ENCODE results near the gene HMX1. TPM values are rescaled to one million over a fixed set of nuclear protein-coding genes. Genes with fewer than 3 reads are reported as not detected.

The HMX1 gene
- total and polyA plus RNA-seq, 2 donors (not counting 1 experiment from before 2014, with no cell fraction given), result not detected

DNA sequence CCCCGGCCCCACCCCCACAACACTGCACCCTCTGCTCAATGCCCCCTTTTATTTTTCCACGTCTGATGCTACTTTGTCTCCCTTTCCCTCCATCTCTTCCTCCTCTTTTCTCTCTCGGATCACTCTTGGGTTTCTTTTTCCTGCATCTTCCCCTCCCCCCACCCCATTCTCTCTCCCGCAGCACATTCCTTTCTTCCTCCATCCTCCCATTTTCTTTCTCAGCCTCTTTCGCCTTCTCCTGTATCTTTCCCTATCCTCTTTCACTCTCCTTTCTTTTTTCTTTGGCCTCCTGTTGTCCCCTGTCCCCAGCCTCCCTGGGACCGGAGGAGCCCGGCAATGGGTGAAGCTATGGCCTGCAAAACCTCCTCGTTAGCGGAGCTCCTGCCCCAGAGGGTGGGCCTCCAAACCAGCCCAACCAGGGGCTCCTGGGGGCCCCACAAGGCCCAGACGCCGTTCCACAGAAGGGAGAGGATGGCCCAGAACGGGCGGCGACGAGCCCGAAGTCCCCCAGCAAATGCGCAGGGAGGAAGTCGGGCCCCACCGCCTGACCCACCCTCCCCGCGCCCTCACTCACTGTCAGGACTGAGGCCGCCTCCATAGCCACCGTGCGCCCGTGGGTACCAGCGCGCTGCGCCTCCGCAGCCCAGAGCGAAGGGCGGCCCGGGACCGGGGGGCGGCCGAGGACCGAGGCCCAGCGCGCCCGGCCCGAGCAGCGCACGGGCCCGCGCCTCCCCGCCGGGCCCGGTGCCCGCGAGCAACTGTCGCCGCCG lies 807 bp downstream of the HMX1 start:
- TF ChIP-seq, protein P1, sequence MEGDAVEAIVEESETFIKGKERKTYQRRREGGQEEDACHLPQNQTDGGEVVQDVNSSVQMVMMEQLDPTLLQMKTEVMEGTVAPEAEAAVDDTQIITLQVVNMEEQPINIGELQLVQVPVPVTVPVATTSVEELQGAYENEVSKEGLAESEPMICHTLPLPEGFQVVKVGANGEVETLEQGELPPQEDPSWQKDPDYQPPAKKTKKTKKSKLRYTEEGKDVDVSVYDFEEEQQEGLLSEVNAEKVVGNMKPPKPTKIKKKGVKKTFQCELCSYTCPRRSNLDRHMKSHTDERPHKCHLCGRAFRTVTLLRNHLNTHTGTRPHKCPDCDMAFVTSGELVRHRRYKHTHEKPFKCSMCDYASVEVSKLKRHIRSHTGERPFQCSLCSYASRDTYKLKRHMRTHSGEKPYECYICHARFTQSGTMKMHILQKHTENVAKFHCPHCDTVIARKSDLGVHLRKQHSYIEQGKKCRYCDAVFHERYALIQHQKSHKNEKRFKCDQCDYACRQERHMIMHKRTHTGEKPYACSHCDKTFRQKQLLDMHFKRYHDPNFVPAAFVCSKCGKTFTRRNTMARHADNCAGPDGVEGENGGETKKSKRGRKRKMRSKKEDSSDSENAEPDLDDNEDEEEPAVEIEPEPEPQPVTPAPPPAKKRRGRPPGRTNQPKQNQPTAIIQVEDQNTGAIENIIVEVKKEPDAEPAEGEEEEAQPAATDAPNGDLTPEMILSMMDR (IDR thresholded peaks at IDR 0.05), result no peak
- TF ChIP-seq EZH2 (IDR thresholded peaks at IDR 0.05; ENCODE audit: borderline replicate concordance, insufficient read depth, low read depth, low read length, poor library complexity, severe bottlenecking), result no peak
- no peak overlapping the region for H3K27ac ChIP-seq (ENCODE audit: low read length in 2 of 2)
- H3K4me1 Mint-ChIP-seq, result peaks cover 2% of the 10 kb centered on the region
- H3K36me3 ChIP-seq (replicated peaks in 1 of 2; ENCODE audit: control extremely low read depth in 1 of 2, control insufficient read depth in 1 of 2, extremely low read depth in 1 of 2, insufficient read depth in 2 of 2, low read length in 1 of 2), result no peaks in the 10 kb centered on the region
- ATAC-seq (ENCODE audit: low read depth) (no peak), DNase-seq (no peak)
- H3K4me2 ChIP-seq (replicated peaks; ENCODE audit: low read depth, low read length, poor library complexity, severe bottlenecking), result no peak overlapping the region
- H4K20me1 ChIP-seq (ENCODE audit: control insufficient read depth, insufficient read depth, low read length, poor library complexity, severe bottlenecking), result no peaks in the 10 kb centered on the region
- no peak overlapping the region for H3K4me3 ChIP-seq (ENCODE audit: control extremely low read depth in 1 of 5, extremely low read depth in 1 of 5, insufficient read depth in 1 of 5, low read depth in 2 of 5, low read length in 4 of 5)
- no peaks in the 10 kb centered on the region for H3K4me1 ChIP-seq (ENCODE audit: control insufficient read depth in 2 of 2, insufficient read depth in 2 of 2, low read length in 2 of 2)
- no peaks in the 10 kb centered on the region for H3K9me3 Mint-ChIP-seq (ENCODE audit: insufficient read depth)
- H3K27me3 Mint-ChIP-seq, result peaks cover 50% of the 10 kb centered on the region
- CTCF ChIA-PET, result no interaction called here
- peaks cover 0 to 66% (median 9%) of the 10 kb centered on the region in 4 experiments for H3K27me3 ChIP-seq (replicated peaks in 1 of 4; ENCODE audit: control extremely low read depth in 1 of 4, control insufficient read depth in 3 of 4, insufficient read depth in 4 of 4, low read length in 3 of 4)
- POLR2A ChIA-PET, result no interaction called here
- H3K9ac ChIP-seq (ENCODE audit: low read length), result no peak overlapping the region
- H3K27ac Mint-ChIP-seq, result no peak overlapping the region
- no peak overlapping the region for H2AFZ ChIP-seq (ENCODE audit: insufficient read depth, low read depth, low read length, poor library complexity, severe bottlenecking)
- H3K4me3 Mint-ChIP-seq, result no peak overlapping the region
- 8% methylated on average over 51 of the region's 52 CpGs for WGBS (ENCODE audit: insufficient coverage)
- intact Hi-C loops (cut with micrococcal nuclease), result no loop called here
- no peaks in the 10 kb centered on the region for H3K79me2 ChIP-seq (ENCODE audit: control insufficient read depth, insufficient read depth, low read length)
- peaks cover 0 to 38% (median 0%) of the 10 kb centered on the region in 3 donors for H3K9me3 ChIP-seq (ENCODE audit: control extremely low read depth in 1 of 3, control insufficient read depth in 2 of 3, insufficient read depth in 1 of 3, low read length in 2 of 3)

DNA sequence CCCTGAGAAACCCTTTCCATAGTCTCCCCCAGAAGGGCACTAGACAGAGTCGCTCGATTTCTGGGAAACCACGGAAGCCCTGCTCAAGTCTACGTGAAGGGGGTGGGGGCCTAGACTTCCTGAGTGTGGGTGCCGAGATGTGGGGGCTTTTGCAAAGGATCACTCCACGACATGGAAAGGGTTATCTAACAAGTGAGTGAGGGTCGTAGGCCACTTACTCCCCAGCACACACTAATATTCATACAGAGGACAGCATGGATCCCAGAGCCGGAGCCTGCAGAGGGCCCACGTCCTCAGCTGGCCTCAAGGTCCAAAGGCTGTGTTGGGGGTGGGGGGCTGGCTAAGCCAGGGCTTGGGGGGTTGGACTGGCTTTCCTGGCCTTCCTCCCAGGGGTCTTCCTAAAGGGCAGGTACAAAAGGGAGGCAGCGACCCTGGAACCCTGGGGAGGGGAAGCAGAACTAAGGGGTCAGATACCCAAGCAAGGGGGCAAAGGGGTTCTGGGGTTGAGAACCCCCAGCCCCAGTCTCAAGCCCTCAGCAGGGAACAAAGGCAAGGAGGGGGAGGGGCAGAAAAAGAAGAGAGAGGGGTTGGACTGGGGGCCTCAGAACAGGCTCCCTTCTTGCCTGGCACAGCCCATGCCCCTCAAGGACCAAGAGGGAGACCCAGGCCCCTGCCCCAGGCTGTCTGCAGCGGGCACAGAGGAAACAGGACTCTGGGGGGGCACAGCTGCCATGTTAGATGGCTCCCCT lies 1.6 kb downstream of the HMX1 start:
- H3K4me1 ChIP-seq (ENCODE audit: control insufficient read depth in 2 of 2, insufficient read depth in 2 of 2, low read length in 2 of 2), result no peaks in the 10 kb centered on the region
- Mint-ChIP-seq H3K9me3 (ENCODE audit: insufficient read depth) (no peaks in the 10 kb centered on the region), H3K27me3 (peaks cover 43% of the 10 kb centered on the region), H3K27ac (no peak overlapping the region), H3K4me3 (no peak overlapping the region), H3K4me1 (peaks cover 2% of the 10 kb centered on the region)
- H4K20me1 ChIP-seq (ENCODE audit: control insufficient read depth, insufficient read depth, low read length, poor library complexity, severe bottlenecking), result no peaks in the 10 kb centered on the region
- POLR2A ChIA-PET, result no interaction called here
- no peak for DNase-seq
- H3K9ac ChIP-seq (ENCODE audit: low read length), result no peak overlapping the region
- H2AFZ ChIP-seq (ENCODE audit: insufficient read depth, low read depth, low read length, poor library complexity, severe bottlenecking), result no peak overlapping the region
- no peaks in the 10 kb centered on the region for H3K36me3 ChIP-seq (replicated peaks in 1 of 2; ENCODE audit: control extremely low read depth in 1 of 2, control insufficient read depth in 1 of 2, extremely low read depth in 1 of 2, insufficient read depth in 2 of 2, low read length in 1 of 2)
- ATAC-seq (ENCODE audit: low read depth), result no peak
- H3K27ac ChIP-seq (ENCODE audit: low read length in 2 of 2), result no peak overlapping the region
- 12% methylated on average over 4 of the region's 11 CpGs for WGBS (ENCODE audit: insufficient coverage)
- H3K9me3 ChIP-seq (ENCODE audit: control extremely low read depth in 1 of 3, control insufficient read depth in 2 of 3, insufficient read depth in 1 of 3, low read length in 2 of 3), result peaks cover 0 to 36% (median 0%) of the 10 kb centered on the region in 3 donors
- CTCF ChIA-PET, result no interaction called here
- no peak overlapping the region for H3K4me2 ChIP-seq (replicated peaks; ENCODE audit: low read depth, low read length, poor library complexity, severe bottlenecking)
- intact Hi-C loops (cut with micrococcal nuclease), result no loop called here
- no peak for TF ChIP-seq EZH2 (IDR thresholded peaks at IDR 0.05; ENCODE audit: borderline replicate concordance, insufficient read depth, low read depth, low read length, poor library complexity, severe bottlenecking)
- TF ChIP-seq, protein P1 (IDR thresholded peaks at IDR 0.05), result no peak
- H3K4me3 ChIP-seq (ENCODE audit: control extremely low read depth in 1 of 5, extremely low read depth in 1 of 5, insufficient read depth in 1 of 5, low read depth in 2 of 5, low read length in 4 of 5), result no peak overlapping the region
- H3K27me3 ChIP-seq (replicated peaks in 1 of 4; ENCODE audit: control extremely low read depth in 1 of 4, control insufficient read depth in 3 of 4, insufficient read depth in 4 of 4, low read length in 3 of 4), result peaks cover 0 to 65% (median 9%) of the 10 kb centered on the region in 4 experiments
- no peaks in the 10 kb centered on the region for H3K79me2 ChIP-seq (ENCODE audit: control insufficient read depth, insufficient read depth, low read length)

Measured in B cell (primary cell).